CD4-positive, alpha-beta T cell treated with Interferon gamma for 1 hour (primary cell): ENCODE results near the gene LRP1.

Experiments used
- DNase-seq: peaks from one replicate; pipeline ENCODE4 v3.0.0-alpha.2; 2020

The LRP1 gene

DNA sequence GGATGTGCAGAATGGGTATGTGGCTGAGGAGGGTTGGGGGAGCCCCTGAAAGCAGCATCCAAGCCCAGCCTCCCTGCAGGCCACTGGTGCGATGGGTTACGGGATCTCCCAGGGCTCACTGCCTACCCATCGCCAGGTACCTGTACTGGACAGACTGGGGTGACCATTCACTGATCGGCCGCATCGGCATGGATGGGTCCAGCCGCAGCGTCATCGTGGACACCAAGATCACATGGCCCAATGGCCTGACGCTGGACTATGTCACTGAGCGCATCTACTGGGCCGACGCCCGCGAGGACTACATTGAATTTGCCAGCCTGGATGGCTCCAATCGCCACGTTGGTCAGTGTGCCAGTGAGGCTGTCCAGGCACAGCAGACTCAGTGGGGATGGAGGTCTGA, 70.0 kb downstream of the LRP1 start:
- no peak for DNase-seq

DNA sequence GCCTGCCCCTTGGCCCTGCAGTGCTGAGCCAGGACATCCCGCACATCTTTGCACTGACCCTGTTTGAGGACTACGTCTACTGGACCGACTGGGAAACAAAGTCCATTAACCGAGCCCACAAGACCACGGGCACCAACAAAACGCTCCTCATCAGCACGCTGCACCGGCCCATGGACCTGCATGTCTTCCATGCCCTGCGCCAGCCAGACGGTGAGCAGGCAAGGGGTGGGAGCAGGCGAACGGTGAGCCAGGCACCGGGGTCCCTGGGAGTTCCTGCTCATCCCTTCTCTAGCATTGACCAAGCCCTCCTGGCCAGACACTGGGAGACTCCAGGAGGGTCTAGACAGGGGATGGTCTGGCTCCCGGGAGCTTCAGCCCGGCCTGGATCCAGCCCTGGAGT, 70.9 kb downstream of the LRP1 start:
- DNase-seq: no peak

DNA sequence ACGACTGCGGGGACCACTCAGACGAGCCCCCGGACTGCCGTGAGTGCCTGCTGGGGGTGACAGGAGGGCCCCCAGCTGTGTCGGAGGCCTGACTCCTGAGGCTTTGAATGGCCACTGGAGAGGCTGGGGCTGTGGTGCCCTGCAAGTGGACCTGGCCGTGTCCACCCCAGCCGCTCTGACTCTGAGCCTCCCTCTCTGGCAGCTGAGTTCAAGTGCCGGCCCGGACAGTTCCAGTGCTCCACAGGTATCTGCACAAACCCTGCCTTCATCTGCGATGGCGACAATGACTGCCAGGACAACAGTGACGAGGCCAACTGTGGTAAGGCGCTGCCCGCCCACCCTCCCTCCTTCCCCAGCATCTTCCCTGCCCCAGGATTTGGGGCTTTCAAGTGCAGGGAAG, 72.2 kb downstream of the LRP1 start:
- no peak for DNase-seq

DNA sequence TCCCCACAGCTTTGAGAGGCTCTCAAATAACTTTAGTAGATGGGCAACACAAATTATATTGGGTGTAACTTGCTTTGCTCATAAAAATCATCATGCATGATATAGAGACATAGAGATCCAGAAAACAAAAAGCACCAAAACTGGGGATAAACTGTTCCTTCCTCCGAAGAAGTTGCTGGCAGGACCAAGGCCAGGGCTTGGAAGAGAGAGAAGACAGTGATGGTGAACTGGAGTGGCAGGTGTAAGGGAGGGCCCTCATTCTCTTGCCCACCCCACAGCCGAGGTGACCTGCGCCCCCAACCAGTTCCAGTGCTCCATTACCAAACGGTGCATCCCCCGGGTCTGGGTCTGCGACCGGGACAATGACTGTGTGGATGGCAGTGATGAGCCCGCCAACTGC, 72.9 kb downstream of the LRP1 start:
- no peak for DNase-seq

DNA sequence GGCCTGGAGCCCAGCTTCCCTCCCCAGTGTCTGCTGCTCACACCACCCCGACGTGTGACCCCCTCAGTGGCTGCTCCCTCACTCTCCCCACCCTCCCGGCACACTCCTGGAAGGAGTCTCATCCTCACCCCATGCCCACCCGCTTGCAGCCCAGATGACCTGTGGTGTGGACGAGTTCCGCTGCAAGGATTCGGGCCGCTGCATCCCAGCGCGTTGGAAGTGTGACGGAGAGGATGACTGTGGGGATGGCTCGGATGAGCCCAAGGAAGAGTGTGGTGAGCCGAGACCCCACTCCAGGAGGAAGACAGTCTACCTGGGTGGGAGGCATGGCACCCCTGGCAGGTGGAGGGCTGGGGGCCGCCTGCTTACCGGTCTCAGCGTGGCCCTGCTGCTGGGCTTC, 73.3 kb downstream of the LRP1 start:
- DNase-seq: no peak

DNA sequence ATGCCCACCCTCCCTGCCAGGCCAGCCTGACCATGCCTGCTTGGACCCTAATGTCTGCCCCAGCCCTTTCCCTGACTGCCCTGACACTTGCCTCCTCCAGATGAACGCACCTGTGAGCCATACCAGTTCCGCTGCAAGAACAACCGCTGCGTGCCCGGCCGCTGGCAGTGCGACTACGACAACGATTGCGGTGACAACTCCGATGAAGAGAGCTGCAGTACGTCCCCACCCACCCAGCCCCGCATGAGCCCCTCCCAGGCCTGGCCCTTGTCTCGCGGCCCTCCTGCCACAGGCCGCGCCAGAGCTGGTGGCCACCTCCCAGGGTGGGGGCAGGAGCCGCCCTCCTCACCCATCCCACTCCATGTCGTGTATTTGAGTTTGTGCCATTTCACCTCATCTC, 74.0 kb downstream of the LRP1 start:
- no peak for DNase-seq

DNA sequence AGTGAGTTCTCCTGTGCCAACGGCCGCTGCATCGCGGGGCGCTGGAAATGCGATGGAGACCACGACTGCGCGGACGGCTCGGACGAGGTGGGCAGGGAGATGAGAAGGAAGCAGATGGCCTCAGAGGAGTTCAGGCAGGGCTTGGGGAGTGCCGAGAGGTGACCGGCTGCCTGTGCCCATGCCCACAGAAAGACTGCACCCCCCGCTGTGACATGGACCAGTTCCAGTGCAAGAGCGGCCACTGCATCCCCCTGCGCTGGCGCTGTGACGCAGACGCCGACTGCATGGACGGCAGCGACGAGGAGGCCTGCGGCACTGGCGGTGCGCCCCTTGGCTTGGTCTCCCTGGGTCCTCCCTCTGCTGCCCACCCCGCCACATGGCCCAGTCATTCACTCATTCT, 74.9 kb downstream of the LRP1 start:
- no peak for DNase-seq

DNA sequence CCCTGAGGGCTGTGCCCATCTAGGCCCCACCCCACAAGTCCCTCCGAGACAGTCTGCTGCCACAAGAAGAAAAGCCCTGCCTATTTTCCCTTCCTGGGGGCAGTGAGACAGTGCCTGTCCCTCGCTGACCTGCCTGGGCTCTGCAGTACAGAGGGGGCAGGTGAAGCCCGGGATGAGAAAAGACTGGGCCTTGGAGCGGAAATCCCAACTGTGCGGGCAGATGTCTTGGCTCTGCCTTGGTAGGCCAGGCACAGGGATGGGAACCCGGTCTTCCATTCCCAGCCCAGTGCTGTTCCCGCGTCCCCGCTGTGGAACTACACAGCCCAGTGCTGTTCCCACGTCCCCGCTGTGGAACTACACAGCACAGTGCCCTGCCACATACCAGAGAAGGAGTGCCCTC, 75.5 kb downstream of the LRP1 start:
- no peak for DNase-seq

DNA sequence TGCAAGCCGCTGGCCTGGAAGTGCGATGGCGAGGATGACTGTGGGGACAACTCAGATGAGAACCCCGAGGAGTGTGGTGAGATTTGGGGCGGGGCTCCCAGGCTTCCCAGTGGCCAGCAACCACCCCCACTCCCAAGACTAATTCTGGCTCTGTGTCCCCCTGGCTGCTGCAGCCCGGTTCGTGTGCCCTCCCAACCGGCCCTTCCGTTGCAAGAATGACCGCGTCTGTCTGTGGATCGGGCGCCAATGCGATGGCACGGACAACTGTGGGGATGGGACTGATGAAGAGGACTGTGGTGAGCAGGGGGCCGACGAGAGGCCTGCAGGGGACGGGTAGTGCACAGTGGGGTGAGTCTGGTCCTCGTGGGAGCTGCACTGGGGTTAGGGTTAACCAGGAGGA, 76.2 kb downstream of the LRP1 start:
- DNase-seq: no peak

DNA sequence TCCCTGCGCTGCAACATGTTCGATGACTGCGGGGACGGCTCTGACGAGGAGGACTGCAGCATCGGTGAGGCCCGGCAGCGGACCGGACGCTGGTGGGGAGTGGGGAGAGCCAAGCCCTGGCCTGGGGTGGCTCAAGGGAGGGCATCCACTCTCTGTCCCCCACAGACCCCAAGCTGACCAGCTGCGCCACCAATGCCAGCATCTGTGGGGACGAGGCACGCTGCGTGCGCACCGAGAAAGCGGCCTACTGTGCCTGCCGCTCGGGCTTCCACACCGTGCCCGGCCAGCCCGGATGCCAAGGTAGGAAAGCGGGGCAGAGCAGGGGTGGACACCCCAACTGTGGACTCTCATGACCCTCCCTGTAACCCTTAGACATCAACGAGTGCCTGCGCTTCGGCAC, 76.9 kb downstream of the LRP1 start:
- no peak for DNase-seq

DNA sequence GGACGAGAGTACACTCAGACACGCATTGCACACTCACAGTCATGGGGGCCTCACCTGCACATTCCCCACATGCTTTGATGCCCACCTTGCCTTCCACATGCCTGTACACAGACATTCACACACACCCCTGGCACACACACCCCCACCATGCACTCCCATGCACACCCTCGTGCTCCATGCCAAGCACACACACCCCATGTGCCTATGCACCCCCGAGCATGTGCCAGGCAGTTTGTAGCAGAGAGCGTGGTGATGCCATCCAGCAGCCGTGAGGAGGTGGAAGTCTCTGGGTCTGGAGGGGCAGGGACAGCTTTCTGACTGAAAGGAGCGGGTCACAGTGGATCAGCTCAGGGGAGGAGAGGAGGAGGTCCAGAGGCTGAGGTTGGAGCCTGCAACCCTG, 77.6 kb downstream of the LRP1 start:
- no peak for DNase-seq

DNA sequence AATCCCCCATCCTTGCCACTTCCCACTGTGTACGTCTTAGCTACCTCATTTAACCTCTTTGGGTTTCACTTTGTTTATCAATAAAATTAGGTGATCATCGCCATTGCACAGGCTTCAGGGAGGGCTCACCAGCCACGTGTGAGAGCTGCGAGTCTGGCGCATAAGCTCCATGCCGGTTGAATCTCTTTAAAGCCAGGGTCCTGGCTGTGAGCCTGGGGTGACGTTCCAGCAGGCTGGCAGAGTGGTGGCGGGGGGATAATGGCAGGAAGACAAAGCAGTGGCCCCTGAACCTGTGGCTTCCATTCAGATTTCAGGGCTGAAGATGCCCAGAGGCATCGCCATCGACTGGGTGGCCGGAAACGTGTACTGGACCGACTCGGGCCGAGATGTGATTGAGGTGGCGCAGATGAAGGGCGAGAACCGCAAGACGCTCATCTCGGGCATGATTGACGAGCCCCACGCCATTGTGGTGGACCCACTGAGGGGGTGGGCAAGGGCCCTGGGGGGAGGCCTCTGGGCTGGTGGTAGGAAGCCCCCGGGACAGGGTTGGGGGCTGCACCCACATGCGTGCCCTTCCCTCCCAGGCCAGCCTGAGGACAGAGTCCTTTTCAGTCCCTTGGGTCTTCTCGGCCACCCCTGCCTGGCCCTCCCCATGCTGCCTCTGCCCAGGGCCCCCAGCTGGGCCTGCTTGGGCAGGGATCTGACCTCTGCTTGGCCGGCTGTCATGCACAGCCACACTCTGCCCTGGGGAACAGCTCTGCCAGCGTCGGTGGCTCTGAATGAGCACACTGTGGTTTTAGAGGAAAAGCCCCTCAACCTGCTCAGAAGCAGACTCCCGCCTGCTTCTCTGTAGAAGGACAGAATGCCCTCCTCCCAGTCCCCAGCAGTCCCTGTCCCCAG, 79.7 kb downstream of the LRP1 start:
- no peak for DNase-seq

DNA sequence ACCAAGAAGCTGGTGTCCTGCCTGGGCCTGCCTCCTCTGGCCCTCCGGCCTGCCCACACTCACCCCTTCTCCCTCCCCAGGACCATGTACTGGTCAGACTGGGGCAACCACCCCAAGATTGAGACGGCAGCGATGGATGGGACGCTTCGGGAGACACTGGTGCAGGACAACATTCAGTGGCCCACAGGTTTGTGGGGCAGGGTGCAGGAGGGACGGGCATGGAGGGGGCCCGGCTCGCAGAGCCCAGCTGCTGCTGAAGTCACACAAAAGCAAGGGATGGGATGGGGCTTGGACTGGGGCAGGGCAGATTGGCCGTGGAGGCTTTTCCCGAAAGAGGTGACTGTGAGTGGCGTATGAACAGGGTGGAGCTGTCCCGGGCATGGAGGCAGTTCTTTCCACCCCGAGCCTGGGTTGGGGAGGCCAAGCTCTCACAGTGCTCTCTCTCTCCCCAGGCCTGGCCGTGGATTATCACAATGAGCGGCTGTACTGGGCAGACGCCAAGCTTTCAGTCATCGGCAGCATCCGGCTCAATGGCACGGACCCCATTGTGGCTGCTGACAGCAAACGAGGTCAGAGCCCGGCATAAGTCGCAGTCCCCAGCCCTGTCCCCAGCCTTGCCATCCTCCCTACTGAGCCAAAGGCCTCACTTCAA, 80.5 kb downstream of the LRP1 start:
- DNase-seq: no peak

DNA sequence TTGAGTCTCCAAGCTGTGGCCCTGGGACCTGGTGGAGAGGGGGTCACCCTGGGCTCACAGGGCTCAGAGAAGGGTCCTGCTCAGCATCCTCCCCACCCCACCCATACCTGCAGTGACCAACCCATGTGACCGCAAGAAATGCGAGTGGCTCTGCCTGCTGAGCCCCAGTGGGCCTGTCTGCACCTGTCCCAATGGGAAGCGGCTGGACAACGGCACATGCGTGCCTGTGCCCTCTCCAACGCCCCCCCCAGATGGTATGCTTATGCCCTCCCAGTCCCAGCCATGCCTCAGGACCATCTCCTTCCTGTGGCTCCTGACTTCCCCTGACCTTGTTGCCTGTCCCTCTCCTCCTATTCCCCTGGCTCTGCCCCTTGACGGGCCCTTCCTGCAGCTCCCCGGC, 81.6 kb downstream of the LRP1 start:
- DNase-seq: no peak

DNA sequence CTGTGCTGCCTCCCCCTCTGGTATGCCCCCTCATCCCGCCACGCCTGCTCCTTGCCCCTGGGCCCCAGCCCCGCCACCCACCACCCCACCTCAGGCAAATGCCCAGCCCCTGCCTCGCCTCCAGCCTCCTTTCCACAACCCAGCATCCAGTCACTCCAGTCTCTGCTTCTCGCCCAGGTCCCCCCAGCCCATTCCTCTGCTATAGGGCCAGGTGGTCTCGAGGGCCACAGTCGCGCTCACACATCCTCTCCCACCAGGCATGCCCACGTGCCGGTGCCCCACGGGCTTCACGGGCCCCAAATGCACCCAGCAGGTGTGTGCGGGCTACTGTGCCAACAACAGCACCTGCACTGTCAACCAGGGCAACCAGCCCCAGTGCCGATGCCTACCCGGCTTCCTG, 82.2 kb downstream of the LRP1 start:
- no peak for DNase-seq

DNA sequence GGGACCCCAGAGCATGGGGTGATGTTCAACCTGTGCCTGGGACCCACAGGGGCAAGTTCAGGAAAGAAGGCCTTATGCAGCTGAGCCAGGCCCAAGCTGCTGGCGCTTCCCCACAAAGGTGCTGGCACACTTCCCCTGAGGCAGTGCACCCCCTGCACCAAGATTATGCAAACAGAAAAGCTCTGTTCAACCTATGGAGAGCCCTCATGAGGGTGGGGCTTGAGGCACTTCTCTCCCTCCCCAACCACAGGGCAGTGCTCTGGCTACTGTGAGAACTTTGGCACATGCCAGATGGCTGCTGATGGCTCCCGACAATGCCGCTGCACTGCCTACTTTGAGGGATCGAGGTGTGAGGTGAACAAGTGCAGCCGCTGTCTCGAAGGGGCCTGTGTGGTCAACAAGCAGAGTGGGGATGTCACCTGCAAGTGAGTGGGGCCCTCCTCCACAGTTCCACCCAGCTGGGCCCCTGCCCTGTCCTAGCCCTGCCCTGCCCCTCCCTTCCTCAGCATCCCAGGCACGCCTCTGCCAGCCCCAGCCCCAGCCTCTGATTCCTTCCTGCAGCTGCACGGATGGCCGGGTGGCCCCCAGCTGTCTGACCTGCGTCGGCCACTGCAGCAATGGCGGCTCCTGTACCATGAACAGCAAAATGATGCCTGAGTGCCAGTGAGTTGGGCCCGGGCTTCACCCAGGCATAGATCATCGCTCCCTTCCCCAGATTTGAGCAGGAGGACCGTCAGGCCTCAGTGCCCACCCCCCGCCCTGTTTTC, 82.8 kb downstream of the LRP1 start:
- DNase-seq: no peak

DNA sequence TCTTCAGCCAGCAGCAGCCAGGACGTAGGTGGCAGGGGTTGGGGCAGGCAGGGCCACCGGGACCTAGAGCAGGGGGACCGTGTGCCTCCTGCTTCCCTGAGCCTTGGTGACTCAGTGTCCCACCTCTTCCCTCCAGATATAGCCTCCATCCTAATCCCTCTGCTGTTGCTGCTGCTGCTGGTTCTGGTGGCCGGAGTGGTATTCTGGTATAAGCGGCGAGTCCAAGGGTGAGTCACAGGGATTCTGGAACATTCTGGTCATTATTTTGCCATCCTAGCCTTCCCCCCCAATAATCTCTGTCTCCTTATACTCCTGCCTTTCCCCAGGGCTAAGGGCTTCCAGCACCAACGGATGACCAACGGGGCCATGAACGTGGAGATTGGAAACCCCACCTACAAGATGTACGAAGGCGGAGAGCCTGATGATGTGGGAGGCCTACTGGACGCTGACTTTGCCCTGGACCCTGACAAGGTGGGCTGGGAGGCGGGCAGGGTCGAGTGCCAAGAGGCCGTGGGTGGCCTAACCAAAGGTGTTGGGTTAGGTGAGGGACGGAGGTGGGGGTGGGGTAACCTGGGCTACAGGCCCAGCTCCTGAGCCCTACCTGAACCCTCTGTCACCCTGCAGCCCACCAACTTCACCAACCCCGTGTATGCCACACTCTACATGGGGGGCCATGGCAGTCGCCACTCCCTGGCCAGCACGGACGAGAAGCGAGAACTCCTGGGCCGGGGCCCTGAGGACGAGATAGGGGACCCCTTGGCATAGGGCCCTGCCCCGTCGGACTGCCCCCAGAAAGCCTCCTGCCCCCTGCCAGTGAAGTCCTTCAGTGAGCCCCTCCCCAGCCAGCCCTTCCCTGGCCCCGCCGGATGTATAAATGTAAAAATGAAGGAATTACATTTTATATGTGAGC, 83.8 kb downstream of the LRP1 start:
- DNase-seq: no peak

DNA sequence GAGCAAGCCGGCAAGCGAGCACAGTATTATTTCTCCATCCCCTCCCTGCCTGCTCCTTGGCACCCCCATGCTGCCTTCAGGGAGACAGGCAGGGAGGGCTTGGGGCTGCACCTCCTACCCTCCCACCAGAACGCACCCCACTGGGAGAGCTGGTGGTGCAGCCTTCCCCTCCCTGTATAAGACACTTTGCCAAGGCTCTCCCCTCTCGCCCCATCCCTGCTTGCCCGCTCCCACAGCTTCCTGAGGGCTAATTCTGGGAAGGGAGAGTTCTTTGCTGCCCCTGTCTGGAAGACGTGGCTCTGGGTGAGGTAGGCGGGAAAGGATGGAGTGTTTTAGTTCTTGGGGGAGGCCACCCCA, 84.4 kb downstream of the LRP1 start:
- DNase-seq: no peak

DNA sequence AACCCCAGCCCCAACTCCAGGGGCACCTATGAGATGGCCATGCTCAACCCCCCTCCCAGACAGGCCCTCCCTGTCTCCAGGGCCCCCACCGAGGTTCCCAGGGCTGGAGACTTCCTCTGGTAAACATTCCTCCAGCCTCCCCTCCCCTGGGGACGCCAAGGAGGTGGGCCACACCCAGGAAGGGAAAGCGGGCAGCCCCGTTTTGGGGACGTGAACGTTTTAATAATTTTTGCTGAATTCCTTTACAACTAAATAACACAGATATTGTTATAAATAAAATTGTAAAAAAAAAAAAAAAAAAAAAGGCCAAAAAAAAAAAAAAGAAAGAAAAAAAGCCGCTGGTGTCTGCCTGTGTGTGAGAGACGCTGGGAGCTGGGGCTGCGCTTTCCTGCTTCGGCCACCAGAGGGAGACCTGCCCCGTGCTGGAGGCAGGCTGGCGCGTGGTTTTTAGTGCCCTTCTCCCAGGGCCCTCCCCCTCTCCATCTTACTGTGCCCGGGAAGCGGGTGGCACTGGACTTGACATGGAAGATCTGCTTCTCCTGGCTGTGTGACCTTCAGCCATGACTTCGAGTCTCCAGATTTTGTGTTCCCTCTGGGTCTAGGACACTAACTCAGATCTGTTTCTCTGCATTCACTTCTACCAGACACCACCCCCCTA, 84.9 kb downstream of the LRP1 start:
- DNase-seq: peak; percentile 84

DNA sequence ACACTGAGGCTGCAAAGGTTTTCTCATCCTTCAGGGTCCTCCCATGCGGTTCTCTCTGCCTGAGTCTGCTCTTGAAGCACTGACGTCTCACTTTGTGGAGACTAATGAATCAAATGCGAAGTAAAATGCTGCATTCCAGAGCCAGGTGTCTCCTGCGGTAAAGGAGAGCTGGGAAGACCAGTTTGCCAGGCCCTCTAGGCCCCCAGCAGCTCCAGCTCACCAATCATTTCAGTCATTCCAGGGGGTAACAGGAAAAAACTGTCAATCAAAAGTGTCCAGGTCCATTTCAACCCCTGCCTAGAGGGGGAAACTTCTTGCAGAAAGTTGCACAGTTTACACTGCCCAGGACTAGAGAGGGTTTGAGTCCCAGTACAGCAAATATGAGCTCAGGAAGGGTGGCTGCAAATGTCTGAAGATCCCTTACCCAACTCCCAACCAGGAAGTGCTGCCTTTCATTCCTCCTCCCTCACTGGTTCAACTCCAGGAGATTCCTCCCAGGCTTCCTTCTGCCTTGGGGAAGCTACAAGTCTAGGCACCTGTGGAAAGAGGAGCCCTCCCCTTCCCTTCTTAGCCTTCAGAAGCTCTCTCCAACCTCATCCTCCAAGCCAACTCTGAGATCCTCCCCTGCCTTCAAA, 85.6 kb downstream of the LRP1 start:
- DNase-seq: no peak

DNA sequence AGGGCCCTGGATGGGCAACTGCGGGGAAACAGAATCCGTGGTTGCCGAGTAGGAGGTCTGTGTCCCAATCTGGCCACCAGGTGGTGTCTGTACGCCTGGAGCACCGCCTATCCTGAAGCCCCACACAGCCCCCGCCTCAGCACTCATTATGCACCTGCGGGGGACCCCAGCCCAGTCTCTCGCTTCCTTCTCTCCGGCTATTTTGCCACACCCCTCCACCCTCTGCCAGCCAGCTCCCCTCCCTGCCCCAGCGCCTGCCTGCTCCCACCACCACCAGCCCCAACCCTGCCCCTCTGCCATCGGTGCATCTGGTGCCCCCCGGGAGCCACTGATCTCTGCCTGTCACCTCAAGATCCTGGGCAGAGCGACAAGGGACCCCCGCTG, 86.1 kb downstream of the LRP1 start:
- DNase-seq: peak; percentile 65

DNA sequence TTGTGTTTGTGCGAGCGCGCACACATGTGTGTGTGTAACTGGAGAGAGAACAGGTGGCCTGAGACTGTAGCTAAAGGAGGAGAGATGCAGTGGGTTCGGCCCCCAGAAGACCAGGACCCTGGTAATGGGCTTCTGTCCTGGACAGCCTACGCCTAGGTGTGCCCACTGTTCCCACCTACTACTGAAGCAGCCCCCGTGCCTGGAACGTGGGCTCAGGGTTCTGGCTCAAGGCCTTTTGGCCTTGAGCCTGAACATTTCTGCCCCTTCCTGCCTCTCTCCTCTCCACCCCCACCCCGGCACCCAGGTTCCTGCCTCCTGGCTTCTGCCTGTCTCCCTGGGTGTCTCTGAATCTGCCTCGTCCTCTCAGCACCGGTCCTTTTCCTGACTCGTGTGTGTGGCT, 86.8 kb downstream of the LRP1 start:
- no peak for DNase-seq
